Left lobe of liver (tissue), 2 donors: ENCODE results near the gene LEKR1. TPM values are rescaled to one million over a fixed set of nuclear protein-coding genes. Genes with fewer than 3 reads are reported as not detected.
"Not testable (repeated sequence)": the region's sequence is repeated elsewhere in the genome, so short reads cannot be mapped to it uniquely, and the experiment has no call there.

Experiments
- ATAC-seq: fragments of 200-7000 bp; cut with Tn5 transposase; one replicate; pipeline ENCODE4 v1.9.1; 2020; ENCODE audit warnings: mild to moderate bottlenecking, moderate library complexity
- DNase-seq: peaks from one replicate; pipeline ENCODE4 v3.0.0-alpha.2; 2020; ENCODE audit warnings: low spot score
- total RNA-seq: library from RNA; stranded (reverse); gene quantifications from one replicate; pipeline ENCODE4 v1.2.1, GENCODE V29; 2021
- donor health status: DM: no; HTN: no; CAD: no; lungs with moderate emphysema.
- donor health status: DM: no; HTN: yes; CAD: no.

LEKR1 gene
- total RNA-seq, 1 donor from 2014 or later = 0.58 TPM

DNA sequence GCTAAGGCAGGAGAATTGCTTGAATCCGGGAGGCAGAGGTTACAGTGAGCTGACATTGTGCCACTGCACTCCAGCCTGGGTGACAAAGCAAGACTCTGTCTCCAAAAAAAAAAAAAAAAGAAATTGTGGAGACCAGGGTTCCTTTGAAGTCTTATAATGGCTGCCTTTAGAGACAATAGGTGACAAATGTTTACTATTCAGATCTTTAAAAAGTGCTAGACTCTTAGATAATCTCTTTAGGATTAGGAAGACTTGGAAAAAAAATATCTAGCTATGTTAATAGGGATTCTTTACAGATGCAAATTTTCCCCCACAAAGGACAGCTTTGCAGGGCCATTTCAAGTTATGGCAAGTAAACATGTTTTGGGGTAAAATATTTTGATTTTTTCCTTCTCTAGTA lies 71.7 kb downstream of the LEKR1 start:
- DNase-seq, ATAC-seq: not testable (repeated sequence)

DNA sequence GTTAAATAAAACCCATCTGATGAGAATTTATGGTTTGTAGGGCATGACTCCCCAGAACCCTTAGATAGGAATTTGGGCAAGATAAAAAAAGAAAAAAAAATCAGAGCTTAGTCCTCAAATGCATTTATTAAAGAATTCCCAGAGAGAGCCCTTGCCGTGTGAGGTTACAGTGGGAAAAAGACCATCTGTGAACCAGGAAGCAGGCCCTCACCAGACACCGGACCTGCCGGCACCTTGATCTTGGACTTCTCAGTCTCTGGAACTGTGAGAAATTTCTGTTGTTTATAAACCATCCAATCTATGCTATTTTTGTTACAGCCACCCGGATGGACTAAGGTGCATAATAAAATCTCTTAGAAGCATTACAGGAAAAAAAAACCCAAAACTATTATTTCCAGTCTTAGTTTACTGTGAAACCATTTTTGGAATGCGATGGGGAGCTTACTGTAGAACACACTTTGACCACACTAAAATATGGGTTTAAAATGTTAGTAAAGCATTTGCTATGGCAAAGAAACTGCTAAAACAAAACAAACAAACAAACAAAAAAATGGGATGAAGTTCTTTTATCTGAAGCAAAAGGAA lies 72.2 kb downstream of the LEKR1 start:
- DNase-seq = no peak
- ATAC-seq = no peak

- DNase-seq (no peak), ATAC-seq (no peak)
These were observed 73.8 kb downstream of the LEKR1 start for GRCh38 chr3:156899951-156900350.

DNA sequence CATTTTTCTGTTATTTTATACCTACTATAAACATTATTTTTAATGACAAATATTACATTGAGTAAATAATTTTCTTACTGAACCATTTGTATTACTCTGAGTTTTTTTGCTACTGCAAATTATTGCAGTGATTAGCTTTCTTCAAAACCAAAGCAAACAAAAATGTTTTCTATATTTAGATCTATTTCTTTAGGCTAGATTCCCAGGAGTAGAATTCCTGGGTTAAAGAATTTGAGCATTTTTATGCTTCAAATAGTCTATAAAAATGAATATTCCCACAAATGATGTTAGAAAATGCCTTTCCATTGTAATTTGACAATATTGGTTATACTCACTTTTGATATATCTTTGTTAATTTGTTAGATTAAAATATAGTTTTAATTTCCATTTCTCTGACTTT lies 76.8 kb downstream of the LEKR1 start:
- ATAC-seq (no peak), DNase-seq (no peak)

DNA sequence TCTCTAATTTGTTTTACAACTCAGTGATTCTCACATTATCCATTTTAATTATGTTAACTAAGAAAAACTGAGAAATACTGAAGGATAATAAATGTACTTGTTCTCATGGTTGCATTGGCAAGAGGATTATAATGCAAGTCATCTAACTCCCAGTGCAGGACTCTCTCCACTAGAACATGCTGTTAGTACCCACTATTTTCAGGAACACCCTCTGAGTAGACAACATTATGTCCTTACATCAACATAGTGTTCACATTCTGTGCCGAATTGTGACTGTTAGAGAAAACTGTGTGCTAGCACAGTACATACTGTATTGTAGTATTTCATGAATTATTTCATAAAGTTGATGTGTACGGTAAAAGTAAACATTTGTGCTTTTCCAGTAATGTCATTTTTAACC lies 80.1 kb downstream of the LEKR1 start:
- DNase-seq (no peak), ATAC-seq (no peak)

GRCh38 chr3:156908398-156908797 lies 82.2 kb downstream of the LEKR1 start:
- ATAC-seq (no peak), DNase-seq (no peak)

GRCh38 chr3:156910022-156910421 lies 83.9 kb downstream of the LEKR1 start:
- ATAC-seq = no peak

GRCh38 chr3:156910831-156911230 lies 84.7 kb downstream of the LEKR1 start:
- not testable (repeated sequence) for DNase-seq

More at GRCh38 chr3:156910022-156910421, 83.9 kb downstream of the LEKR1 start:
- DNase-seq = no peak

DNA sequence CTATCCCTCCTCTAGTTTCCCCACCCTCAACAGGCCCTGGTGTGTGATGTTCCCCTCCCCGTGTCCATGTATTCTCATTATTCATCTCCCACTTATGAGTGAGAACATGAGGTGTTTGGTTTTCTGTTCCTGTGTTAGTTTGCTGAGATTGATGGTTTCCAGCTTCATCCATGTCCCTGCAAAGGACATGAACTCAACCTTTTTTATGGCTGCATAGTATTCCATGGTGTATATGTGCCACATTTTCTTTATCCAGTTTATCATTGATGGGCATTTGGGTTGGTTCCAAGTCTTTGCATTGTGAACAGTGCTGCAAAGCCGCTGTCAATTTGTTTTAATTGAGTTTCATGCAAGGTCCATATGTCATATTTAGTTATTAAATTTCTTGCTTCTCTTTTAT lies 88.1 kb downstream of the LEKR1 start:
- not testable (repeated sequence) for ATAC-seq, DNase-seq

More at GRCh38 chr3:156910831-156911230, 84.7 kb downstream of the LEKR1 start:
- ATAC-seq = not testable (repeated sequence)

DNA sequence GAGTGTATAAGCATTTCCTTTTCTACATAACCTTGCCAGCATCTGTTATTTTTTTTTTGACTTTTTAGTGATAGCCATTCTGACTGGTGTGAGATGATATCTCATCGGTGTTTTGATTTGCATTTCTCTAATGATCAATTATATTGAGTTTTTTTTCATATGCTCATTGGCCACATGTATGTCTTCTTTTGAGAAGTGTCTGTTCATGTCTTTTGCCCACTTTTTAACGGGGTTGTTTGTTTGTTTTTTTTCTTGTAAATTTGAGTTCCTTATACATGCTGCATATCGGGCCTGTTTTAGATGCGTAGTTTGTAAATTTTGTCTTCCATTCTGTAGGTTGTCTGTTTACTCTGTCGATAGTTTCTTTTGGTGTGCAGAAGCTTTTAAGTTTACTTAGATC lies 89.2 kb downstream of the LEKR1 start:
- ATAC-seq (no peak), DNase-seq (no peak)

DNA sequence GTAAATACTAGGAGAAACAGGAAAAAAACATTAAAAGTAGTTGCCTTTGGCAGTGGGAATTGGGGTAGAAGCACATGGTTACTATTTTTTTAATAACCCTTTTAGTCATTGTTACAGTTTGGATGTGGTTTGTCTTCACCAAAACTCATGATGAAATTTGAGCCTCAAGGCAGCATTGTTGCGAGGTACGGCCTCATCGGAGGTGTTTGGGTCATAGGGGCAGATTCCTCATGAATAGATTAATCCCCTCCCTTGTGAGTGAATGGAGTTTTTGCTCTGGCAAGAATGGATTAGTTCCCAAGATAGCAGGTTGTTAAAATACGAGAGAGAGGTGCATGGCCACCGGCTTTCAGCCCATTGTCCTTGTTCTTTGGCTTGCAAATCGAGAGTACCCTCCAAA lies 92.6 kb downstream of the LEKR1 start:
- DNase-seq (no peak), ATAC-seq (no peak)

GRCh38 chr3:156919818-156920217 lies 93.7 kb downstream of the LEKR1 start:
- DNase-seq (no peak), ATAC-seq (no peak)

DNA sequence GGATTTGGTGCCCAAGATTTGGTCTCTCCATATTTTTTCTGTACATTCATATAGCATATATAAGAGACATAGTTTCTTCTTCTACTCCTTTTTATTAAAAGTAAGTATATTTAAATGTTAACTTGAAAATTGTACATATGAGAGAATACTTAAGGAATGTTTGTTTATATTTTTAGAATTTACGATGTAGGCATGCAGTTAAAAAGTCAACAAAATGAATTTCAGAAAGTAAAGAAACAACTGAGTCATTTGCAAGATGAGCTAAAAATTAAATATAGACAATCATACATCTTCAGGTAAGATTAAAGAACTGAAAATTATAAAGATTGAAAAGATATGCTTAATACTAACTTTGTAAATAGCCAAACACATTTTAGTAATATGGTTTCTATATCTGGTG lies 94.2 kb downstream of the LEKR1 start:
- DNase-seq = no peak
- no peak for ATAC-seq

- DNase-seq (no peak), ATAC-seq (no peak)
These were observed 97.2 kb downstream of the LEKR1 start for GRCh38 chr3:156923349-156923748.

DNA sequence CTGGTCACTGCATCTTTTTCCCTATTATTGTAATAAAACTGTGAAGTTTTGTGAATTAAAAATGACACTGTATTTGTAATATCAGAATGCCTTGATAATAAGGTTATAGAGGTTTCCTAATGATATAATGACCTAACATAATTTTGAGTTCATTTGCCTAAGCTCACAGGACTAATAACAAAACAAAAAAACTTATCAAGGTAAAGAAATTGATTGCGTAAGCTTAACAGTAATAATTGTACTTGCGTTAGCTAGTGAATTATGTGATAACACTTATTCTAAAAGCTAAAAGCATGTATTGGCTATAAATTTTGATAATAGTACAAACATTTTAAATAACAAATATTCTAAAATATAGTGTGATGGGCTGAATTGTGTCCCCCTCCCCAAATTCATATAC lies 112.6 kb downstream of the LEKR1 start:
- DNase-seq (no peak), ATAC-seq (no peak)

DNA sequence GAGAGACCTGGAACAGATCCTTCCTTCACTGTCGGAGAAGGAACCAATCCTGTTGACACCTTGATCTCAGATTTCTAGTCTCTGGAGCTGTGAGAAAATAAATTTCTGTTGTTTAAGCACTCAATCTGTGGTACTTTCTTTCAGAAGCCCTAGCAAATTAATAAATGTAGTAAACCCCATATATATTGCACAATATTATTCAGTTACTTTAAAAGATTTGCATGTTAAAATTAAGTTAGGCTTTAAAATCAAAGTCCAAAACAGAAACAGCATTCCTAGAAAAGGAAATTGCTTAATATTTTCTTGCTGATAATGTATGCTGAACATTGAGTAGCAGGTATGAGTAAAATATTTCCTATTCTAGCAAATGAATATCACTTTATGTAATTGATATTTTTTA lies 113.2 kb downstream of the LEKR1 start:
- ATAC-seq (no peak), DNase-seq (no peak)

DNA sequence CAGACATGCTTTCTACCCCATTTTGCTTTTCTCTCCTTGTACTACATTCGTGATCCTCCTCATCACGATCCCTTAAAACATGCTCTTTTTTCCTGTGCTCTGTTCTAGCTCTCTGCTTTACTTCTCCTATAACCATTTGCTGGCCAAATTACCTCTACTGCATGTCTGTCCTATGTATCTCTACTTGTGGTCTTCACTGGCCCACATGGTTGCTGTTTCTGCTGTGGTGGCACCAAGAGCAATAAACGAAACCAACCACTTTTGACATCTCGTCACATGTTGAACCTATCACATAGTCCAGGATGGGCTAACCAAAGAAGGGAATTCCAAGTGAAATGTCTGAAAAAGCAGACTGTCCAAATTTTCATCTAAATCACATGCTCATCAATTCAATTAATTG lies 115.2 kb downstream of the LEKR1 start:
- ATAC-seq = no peak

GRCh38 chr3:156948402-156949210 lies 122.5 kb downstream of the LEKR1 start:
- no peak for ATAC-seq
- no peak for DNase-seq

More for the DNA sequence above, 115.2 kb downstream of the LEKR1 start:
- no peak for DNase-seq

GRCh38 chr3:156952011-156952410 lies 125.9 kb downstream of the LEKR1 start:
- no peak for ATAC-seq

GRCh38 chr3:156957715-156958114 lies 131.6 kb downstream of the LEKR1 start:
- no peak for ATAC-seq

More at GRCh38 chr3:156952011-156952410, 125.9 kb downstream of the LEKR1 start:
- DNase-seq = no peak

DNA sequence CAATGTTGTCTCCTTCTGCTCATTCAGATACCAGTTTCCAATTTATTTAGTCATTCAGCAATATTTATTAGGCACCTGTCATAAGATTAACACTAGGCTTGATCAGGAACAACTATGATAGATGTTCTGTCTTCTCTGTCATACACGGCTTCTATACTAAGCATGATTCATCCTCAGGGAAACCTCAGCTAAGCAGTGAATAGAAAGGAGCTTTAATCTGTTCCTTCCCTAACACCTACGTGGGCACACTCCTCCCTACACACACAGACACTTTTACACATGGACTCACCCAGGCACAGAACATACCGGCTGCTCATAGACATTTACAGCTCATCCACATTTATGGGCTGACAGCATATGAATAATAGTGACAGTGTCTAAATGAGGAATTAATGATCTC lies 136.9 kb downstream of the LEKR1 start:
- DNase-seq (no peak), ATAC-seq (no peak)

More at GRCh38 chr3:156957715-156958114, 131.6 kb downstream of the LEKR1 start:
- no peak for DNase-seq

- no peak for ATAC-seq
- no peak for DNase-seq
These were observed 138.4 kb downstream of the LEKR1 start for GRCh38 chr3:156964577-156964976.
